Measurements from ENCODE around the gene STX4.

The STX4 gene

DNA sequence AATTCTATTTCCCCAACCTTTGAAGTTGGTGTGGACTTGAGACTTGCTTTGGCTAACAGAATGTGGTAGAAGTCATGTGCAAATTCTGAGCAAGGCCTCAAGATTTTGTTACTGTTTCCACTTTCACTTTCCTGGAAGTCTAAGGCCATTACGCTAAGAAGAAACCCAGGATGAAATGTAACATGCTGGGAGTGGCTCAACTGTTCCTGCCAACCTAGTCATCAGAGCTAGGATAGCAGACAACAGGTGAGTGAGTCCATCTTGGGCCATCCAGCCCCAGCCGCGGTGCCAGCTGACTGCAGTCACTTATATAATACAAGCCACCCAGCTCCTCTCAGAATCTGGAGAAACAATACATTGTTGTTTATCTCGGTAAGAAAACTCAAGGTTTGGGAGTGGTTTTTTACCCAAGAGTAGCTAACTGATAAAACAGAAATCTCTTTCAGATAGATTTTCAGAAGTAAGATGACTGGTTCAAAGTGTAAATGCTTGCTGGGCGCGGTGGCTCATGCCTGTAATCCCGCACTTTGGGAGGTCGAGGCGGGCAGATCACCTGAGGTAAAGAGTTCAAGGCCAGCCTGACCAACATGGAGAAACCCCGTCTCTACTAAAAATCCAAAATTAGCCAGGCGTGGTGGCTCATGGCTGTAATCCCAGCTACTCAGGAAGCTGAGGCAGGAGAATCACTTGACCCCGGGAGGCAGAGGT is 10.7 kb upstream of the STX4 start:
- no peak for DNase-seq

DNA sequence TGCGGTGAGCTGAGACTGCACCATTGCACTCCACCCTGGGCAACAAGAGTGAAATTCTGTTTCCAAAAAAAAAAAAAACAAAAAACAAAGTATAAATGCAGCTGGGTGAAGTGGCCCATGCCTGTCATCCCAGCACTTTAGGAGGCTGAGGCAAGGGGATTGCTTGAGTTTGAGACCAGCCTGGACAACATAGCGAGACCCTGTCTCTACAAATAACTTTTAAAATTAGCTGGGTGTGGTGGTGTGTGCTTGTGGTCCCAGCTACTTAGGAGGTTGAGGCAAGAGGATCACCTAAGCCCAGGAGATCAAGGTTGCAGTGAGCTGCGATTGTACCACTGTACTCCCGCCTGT is 10.1 kb upstream of the STX4 start:
- DNase-seq, result no peak

DNA sequence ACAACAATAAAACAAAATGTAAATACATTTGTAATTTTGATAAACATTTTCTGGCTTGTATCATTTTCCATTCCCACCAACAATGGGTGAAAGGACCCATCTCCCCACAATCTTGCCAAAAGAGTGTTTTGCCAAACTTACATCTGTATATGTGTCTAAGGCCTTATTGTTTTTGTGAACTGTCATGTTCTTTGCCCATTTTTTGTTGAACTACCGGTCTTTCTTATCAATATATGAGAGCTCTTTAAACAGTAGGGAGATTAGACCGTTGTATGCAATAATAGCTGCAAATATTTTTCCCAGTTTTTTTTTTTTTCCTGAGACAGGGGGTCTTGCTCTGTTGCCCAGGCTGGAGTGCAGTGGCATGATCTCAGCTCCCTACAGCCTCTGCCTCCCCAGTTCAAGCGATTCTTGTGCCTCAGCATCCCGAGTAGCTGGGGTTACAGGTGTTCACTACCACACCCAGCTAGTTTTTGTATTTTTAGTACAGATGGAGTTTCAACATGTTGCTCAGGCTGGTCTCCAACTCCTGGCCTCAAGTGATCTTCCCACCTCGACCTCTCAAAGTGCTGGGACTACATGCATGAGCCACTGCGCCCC is 9.6 kb upstream of the STX4 start:
- no peak for DNase-seq

DNA sequence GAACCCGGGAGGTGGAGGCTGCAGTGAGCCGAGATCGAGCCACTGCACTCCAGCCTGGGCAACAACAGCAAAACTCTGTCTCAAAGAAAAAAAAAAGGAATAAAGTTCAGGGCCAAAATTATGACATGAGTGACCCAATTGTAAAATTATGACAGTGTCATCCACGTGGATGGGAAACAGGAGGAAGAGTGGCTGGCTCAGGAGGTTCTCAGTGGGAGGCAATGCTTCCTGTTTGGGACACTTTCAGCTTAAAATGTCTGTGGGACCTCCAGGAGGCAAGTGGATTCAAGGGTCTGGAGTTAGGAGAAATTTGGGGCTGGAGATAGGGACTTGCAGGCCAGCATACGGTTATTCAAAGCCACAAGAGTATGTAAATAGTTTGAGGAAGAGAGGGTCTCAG is 8.0 kb upstream of the STX4 start:
- no peak for DNase-seq

DNA sequence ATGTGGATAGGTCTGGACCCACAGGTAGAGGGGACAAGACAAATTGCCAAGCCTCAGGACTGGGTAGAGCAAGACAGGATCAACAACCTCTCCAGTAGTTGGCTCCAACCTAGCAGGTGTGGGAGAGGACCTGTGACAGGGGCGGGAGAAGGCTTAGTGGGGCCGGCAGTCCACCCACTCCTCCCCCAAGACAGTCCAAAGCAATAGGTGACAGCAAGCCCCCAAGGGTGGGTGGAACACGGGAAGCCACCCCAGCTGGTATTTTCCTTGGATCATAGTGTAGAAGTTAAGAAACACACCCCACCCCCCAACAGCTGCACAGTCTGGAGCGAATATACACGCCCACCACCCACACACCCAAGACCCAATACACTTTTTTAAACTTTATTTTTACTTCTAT is 4.1 kb upstream of the STX4 start:
- DNase-seq, result no peak

DNA sequence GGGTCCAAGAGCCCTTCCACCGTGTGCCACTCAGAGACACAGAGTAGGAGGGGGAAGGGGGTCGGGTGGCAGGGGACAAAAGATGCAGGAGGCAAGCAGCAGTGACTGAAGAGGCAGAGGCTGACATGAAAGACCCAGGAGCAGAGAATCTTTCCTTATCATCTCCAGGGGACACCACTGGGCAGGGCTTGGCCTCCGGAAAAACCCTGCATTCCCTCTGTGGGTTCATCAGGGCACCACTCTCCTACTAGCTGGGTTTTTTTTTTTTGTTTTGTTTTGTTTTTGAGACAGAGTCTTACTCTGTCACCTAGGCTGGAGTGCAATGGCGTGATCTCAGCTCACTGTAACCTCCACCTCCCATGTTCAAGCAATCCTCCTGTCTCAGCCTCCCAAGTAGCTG is 2.1 kb upstream of the STX4 start:
- DNase-seq, result no peak

DNA sequence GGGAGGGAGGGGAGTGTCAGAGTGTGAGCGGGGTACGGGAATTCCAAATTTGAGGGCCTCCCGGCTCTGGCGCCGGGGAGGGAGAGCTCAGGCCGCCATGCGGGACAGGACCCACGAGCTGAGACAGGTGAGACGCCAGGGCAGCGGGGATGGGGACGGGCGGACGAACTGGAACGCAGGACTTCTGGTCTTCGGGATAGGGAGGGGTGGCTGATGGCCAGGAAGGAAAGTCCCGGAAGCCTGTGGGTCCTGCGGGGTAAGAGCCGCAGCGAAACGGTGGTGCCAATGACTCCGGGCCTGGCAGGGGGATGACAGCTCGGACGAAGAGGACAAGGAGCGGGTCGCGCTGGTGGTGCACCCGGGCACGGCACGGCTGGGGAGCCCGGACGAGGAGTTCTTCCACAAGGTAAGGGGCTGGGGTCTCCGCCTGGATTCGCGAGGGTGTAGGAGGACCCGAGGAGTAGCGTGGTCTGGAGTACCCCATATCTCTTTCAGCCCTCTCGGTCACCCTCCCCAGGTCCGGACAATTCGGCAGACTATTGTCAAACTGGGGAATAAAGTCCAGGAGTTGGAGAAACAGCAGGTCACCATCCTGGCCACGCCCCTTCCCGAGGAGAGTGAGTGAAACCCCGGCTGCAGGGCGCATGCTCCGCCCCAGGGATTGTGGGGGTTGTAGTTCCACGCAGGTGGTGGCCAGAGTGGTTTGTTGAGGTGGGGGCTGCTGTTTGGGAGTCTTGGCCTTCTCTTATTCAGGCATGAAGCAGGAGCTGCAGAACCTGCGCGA is 543 bp downstream of the STX4 start:
- DNase-seq, result peak; percentile 81

DNA sequence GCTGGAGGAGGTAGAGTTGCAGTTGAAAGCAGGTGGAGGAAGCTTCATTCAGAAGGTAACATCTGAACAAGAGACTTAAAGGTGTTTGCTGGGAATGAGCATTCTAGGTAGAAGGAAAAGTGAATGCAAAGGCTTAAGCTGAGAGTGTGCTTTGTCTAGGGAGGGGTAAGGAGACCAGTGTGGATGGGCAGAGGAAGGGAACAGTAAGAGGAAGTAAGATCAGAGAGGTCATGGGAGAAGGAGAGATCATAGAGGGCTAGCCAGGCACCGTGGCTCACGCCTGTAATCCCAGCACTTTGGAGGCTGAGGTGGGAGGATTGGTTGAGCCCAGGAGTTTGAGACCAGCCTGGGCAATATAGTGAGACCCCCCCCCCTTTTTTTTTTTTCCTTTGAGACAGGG is 3.3 kb downstream of the STX4 start:
- DNase-seq, result no peak

DNA sequence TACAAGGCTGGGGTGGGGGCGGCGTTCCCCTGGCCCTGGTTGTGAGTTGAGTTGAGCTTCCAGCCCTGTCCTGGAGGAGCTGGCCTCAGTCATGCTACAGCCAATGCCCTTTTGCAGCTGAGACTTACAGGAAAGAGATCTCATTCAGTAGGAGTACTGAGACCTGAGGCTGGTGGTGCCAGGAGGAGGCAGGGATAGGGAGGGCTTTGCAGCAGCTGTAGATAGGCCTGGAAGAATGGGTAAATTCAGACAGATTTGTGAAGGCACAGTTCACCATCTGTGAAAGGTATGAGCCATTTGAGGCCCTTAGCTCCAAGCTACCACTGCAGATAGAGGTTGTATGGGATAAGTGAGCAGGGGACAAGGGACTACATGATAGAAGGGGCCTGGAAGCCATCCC is 5.6 kb downstream of the STX4 start:
- no peak for DNase-seq

DNA sequence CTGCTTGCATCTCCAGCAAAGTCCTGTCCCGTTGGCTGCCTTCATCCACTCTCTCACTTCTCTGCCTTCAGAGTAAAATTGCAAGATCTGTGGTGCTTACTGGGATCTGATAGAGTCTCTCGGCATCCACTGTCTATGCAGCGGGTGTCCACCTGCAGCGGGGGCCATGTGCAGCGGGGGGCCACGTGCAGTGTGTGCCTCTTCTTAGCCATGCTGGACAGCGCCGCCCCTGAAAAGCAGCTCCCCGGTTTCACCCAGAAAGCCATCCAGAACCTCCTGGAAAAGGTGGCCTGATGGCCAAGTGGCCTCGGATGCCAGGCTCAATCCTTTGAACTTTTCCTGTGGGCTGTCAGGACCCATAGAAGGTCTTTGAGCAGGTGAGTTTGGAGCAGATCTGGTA is 9.5 kb downstream of the STX4 start:
- no peak for DNase-seq

DNA sequence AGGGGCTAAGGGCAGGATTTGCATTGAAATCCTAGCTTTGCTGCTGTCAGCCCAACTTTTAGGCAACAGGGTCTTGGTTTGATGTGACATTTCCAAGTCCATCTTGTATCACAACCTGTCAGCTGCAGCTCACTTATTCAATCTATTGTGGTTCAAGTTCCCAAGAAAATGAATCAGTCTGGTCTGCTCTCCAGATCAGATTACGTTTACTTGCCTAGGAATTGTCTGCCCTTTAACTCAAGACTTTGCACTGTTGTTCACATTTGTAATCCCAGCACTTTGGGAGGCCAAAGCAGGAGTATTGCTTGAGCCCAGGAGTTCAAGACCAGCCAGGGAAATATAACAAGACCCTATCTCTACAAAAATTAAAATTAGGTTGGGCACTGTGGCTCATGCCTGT is 10.0 kb downstream of the STX4 start:
- DNase-seq, result no peak

DNA sequence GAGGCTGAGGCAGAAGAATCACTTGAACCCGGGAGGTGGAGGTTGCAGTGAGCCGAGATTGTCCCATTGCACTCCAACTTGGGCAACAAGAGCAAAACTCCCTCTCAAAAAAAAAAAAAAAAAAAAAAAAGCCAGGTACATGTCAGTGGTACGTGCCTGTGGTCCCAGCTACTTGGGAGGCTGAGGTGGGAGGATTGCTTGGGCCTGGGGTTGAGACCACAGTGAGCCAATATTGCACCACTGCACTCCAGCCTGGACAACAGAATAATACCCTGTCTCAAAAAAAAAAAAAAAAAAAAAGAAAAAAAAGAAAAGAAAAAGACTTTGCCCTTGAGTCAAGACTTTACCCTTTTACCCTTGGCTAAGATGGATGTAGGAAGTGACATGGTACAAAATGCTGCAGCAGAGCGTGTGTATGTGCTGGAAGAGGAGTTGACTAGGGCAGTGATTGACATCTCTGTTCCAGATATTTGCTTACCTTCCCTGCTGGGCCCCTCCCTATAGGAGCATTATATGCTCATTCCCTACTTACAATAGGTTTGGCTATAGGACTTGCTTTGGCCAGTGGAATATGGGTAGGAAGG is 10.6 kb downstream of the STX4 start:
- no peak for DNase-seq

DNA sequence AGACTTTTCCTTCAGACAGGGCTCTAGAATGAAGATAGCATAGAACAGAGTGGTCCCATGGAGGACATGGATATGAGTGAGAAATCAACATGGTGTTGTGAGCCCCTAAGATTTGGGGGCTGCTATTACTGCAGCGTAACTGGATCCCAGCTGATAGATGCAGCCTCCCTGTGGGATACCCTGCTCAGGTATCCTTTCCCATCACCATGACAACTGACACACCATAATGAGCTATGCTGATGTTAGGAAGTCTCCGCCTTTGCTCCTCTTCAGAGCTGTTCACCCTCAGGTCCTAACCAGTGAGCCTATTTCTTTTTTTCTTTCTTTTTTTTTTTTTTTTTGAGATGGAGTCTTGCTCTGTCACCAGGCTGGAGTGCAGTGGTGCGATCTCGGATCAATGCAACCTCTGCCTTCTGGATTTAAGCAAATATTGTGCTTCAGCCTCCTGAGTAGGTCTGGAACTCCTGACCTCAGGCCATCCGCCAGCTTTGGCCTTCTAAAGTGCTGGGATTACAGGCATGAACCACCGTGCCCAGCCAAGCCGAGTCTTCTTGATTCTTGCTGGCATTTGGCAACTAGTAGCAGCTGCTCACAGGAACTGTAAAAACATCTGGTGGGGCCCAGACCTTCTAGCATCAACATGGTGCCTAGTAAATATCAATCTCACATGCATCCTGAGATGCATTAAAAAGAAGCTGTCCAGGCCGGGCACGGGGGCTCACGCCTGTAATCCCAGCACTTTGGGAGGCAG is 17.1 kb downstream of the STX4 start:
- DNase-seq, result no peak

DNA sequence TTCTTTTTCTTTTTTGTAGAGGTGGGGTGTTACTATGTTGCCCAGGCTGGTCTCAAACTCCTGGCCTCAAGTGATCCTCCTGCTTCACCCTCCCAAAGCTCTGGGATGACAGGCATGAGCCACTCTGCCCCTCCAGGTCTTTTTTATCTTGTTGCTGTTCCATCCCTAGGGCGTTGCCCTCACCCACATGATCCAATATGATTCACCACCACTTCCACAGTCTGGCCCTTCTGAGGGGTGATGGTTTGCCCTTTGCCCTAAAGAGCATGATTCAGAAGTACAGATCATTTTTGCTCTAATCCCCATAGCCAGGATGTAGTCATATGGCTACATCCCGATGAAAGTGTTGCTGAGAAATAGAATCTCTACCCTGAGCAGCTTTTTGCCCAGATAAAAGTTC is 18.8 kb downstream of the STX4 start:
- peak; percentile 97 for DNase-seq

DNA sequence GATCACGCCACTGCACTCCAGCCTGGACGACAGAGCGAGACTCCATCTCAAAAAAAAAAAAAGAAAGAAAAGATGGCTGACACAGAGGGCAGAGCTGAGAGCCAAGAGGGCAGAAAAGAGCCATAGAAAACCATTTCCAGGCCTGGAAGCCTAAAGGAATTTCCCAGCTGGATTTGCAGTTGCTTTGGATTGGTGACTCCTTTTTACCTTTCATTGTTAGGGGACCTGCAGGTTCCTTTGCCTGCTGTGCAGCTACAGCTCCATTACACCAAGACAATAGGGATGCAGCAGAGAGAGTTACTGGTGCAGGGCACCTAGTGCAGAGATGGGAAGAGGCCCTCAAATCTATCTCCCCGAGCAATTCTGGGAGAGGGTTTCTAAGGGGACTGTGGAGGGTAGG is 22.3 kb downstream of the STX4 start:
- DNase-seq, result no peak

DNA sequence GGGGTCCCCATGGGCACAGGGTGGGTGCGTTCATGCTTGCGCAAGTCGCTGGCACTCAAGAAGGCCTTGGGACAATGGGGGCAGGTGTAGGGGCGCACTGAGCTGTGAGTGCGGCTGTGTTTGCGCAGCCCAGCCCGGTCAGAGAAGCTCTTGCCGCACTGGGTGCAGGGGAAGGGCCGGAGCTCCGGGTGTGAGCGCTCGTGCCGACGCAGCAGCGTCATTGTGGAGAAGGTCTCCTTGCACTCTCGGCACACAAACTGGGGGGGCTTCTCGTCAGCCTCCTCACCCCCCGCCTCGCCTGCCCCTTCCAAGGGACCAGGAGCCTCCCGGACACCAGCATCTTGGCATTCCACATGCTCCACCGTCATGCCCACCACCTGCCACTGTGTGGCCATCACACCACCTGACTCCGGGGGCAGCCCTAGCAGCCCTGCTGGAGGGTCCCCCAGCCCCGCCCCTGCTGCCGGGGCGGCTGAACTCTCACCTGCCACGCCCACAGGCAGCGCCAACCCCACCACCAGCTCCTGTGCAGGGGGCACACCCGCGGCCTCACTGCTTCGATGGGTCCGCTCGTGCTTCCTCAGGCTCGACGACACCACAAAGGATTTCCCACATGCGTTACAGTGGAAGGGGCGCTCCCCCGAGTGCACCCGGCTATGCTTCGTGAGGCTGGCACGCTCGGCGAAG is 27.9 kb downstream of the STX4 start:
- no peak for DNase-seq

DNA sequence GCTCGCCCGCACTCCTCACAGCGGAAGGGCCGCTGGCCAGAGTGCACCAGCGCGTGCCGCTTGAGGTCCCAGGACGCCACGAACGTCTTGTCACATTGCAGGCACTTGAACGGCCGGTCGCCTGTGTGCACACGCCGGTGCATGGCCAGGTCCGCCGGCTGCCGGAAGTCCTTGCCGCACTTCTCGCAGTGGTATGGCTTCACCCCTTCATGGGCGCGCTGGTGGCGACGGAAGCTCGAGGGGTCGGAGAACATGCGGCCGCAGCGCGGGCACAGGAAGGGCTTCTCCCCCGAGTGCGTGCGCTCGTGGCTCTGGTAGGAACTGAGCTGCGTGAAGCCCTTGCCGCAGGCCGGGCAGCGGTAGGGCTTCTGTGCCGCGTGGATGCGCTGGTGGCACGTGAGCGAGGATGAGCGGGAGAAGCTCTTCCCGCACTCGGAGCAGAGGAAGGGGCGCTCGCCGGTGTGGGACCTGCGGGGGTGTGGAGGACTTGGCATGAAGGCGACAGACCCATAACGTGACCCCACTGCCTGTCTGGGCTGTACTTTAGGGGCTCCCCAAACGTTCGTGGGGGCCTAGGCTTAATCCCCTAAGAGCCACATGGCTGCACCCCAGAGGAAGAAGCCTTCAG is 28.6 kb downstream of the STX4 start:
- DNase-seq, result no peak

DNA sequence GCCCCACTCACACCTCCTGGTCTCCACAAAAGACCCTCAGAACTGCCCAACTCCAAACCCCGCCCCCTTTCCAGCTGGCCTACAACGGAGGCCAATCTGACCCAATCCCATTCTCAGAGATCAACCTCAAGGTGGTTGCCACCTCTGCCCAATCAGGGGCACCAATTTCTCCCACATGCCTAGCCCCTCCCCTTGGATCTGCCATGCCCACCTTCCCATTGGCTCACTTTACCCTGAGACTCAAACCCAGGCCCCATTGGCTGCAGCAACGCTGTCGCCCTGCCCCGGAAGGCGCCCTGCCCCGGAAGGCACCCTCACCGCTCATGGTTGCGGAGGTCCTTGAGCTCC is 30.1 kb downstream of the STX4 start:
- no peak for DNase-seq

DNA sequence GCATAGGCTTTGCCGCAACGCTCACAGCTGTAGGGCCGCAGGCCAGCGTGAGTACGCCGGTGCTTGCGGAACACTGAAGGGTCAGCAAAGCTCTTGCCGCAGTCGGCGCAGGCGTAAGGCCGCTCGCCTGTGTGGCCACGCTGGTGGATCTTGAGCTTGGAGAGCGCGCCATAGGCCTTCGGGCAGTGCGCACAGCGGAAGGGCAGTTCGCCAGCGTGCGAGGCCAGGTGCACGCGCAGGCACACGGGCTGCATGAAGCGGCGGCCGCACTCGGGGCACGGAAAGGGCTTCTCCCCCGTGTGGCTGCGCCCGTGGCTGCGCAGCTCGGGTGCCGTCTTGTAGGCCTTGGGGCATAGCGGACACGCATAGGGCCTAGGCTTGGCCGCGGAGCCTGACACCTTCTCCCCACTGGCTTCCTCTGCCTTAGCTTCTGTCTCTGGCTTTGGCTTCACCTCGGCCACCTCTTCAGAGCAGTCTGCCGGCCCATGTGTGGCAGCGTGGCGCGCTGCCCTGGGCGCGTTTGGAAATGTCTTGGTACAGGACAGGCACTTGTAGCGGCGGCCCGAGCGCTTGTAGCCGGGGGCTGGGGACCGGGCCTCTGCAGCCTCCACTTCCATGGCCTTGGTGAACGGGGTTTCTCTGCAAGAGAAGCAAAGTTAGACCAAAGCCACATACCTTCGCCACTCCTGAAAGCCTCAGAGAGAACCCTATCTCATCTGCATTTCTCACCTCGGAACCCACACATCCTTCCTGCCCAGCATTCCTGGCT is 30.7 kb downstream of the STX4 start:
- no peak for DNase-seq

DNA sequence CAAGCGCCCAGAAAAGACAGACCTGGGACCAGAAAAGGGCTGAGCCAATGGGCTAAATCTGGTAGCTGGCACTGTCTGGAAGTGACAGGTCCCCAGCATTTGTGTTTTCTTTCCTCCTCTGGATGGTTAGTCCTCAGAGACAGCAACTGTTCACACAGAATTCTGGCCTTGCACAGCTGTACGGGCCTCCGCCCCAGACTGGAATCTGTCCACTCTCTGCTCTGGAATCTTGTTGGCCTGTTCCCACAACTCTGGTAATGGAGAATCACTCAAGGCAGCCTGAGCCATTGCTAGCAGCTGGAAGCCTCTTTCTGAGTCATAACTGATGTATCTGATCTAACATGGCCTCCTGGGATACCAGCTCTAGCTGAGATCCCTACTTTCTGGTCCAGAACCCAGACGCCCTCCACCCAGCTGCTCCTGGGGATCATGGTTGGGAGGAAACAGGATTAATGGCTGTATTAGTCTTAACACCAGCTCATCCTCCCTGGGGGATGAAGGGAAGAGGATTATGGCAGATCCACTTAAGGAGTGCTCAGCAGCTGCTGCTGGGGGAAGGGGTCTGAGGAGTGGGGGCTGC is 31.6 kb downstream of the STX4 start:
- peak; percentile 93 for DNase-seq

DNA sequence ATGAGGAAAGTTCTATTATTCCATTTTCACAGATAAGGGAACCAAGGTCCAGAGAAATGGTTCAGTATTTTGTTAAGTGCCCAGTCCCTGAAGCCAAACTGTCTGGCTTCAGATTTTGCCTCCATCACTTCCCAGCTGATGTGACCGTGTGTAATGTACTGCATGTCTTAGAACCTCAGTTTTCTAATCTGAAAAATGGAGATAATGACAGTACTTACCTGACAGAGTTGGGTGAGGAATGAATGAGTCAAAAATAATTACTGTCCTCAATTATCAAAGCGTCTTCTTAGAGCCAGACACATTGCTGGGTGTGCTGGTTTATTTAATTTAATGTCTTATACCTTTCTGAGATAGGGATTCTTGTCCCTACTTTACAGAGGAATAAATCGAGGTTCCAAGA is 34.0 kb downstream of the STX4 start:
- DNase-seq, result no peak

All from EL (cell line).